HepG2 (cell line): ENCODE measurements around the gene LRRC27.

Experiments used
- BCL3 ChIP-seq: sonication (generic); formaldehyde crosslinking; IDR thresholded peaks from 2 replicates; pipeline ENCODE4 v1.5.1; 2020; ENCODE audit warnings: mild to moderate bottlenecking, missing genetic modification reagents, moderate library complexity
- HMGXB4 ChIP-seq, 2 experiments: sonication (generic) in 1 of 2; formaldehyde crosslinking in 1 of 2; IDR thresholded peaks; 2 replicates each; pipeline versions ENCODE4 v1.4.0 to v1.6.1; 2018 to 2020; ENCODE audit warnings: missing genetic modification reagents in 2 of 2, borderline replicate concordance in 1 of 2, low read depth in 1 of 2, mild to moderate bottlenecking in 1 of 2, missing biosample characterization in 1 of 2
- POLR2AphosphoS5 ChIP-seq: IDR thresholded peaks from 2 replicates; pipeline ENCODE4 v1.6.1; 2012; ENCODE audit warnings: low read depth, low read length

GRCh38 chr10:132292287-132293200, 39.4 kb upstream of the LRRC27 start:
- no peak for TF ChIP-seq BCL3
- TF ChIP-seq HMGXB4 (CRISPR knock-in tag; IDR thresholded peaks at IDR 0.05; ENCODE audit: borderline replicate concordance in 1 of 2, low read depth in 1 of 2): no peak
- no peak for TF ChIP-seq POLR2AphosphoS5
